Large intestine (tissue), 3 donors: Measurements from ENCODE around the gene DNAJC11. TPM values are rescaled to one million over a fixed set of nuclear protein-coding genes. Genes with fewer than 3 reads are reported as not detected.
A peak's percentile ranks its signal among the peaks of the same experiment; 100 is the strongest.

ENCODE experiments used
- DNase-seq, 2 donors: peaks; one replicate each; pipeline versions ENCODE4 v3.0.0 to v3.0.0-alpha.2; 2013
- H3K27ac ChIP-seq: one replicate; pipeline ENCODE4 v1.5.1; 2013; ENCODE audit warnings: low read length
- H3K27me3 ChIP-seq: 2 replicates; pipeline ENCODE4 v1.6.1; 2013; ENCODE audit warnings: low read length; ENCODE audit not compliant: control insufficient read depth, insufficient read depth
- H3K36me3 ChIP-seq: 2 replicates; pipeline ENCODE4 v1.6.1; 2013; ENCODE audit warnings: low read length; ENCODE audit not compliant: control insufficient read depth, insufficient read depth
- H3K4me1 ChIP-seq: one replicate; pipeline ENCODE4 v1.6.1; 2013; ENCODE audit warnings: low read length; ENCODE audit not compliant: control insufficient read depth, insufficient read depth
- H3K4me3 ChIP-seq: one replicate; pipeline ENCODE4 v1.5.1; 2013; ENCODE audit warnings: low read length
- H3K9me3 ChIP-seq: one replicate; pipeline ENCODE4 v1.6.1; 2013; ENCODE audit warnings: mild to moderate bottlenecking, low read depth, low read length, moderate library complexity; ENCODE audit not compliant: control insufficient read depth
- WGBS: methylation state at CpG from one replicate; pipeline ENCODE4 v1.1.5; 2013; ENCODE audit warnings: low lambda C conversion rate; ENCODE audit not compliant: insufficient coverage; 5-methylcytosine and 5-hydroxymethylcytosine counted together
- polyA plus RNA-seq: library from polyadenylated mRNA; unstranded; fragments of 120-200 nt; gene quantifications from one replicate; pipeline ENCODE4 v1.2.1, GENCODE V29; 2013

The DNAJC11 gene
- polyA plus RNA-seq, 1 donor, result 43.6 TPM

- WGBS, result no CpG with 5 or more reads among the region's 82 CpGs
Measured at GRCh38 chr1:6614929-6615785, 86.5 kb downstream of the DNAJC11 start.

GRCh38 chr1:6614019-6614928 lies 87.3 kb downstream of the DNAJC11 start:
- DNase-seq, result peak; percentile 34 to 39
- peak overlapping the region; percentile 72 for H3K4me3 ChIP-seq
- H3K27me3 ChIP-seq, result no peaks in the 10 kb centered on the region
- H3K4me1 ChIP-seq, result peaks cover 3% of the 10 kb centered on the region
- peak overlapping the region; percentile 77 for H3K27ac ChIP-seq
- no peaks in the 10 kb centered on the region for H3K9me3 ChIP-seq
- no CpG with 5 or more reads among the region's 117 CpGs for WGBS
- H3K36me3 ChIP-seq, result peaks cover 16% of the 10 kb centered on the region

More at GRCh38 chr1:6614929-6615785, 86.5 kb downstream of the DNAJC11 start:
- peak overlapping the region; percentile 72 for H3K4me3 ChIP-seq
- H3K9me3 ChIP-seq, result no peaks in the 10 kb centered on the region
- H3K4me1 ChIP-seq, result peaks cover 3% of the 10 kb centered on the region
- H3K27ac ChIP-seq, result no peak overlapping the region
- no peaks in the 10 kb centered on the region for H3K27me3 ChIP-seq
- DNase-seq, result peak in 1 of 2 donors; percentile 22
- H3K36me3 ChIP-seq, result peaks cover 24% of the 10 kb centered on the region

- Histone ChIP-seq H3K27ac (peak within 1 kb of the TSS; percentile 94), H3K9me3 (no peaks in the 10 kb centered on the region), H3K4me3 (peak within 1 kb of the TSS; percentile 89), H3K36me3 (peaks cover 13% of the 10 kb centered on the region), H3K4me1 (peaks cover 3% of the 10 kb centered on the region), H3K27me3 (no peaks in the 10 kb centered on the region)
- DNase-seq, result peak; percentile 99
- no CpG with 5 or more reads among the region's 84 CpGs for WGBS
Measured at GRCh38 chr1:6613361-6614018, 88.1 kb downstream of the DNAJC11 start, which contains the start of gene PHF13. TSS of gene PHF13 (plus strand) at chr1:6613731. CDS start at chr1:6614067, 336 bp downstream.

- peak overlapping the region; percentile 94 for H3K27ac ChIP-seq
- H3K36me3 ChIP-seq, result peaks cover 8% of the 10 kb centered on the region
- peaks cover 3% of the 10 kb centered on the region for H3K4me1 ChIP-seq
- H3K27me3 ChIP-seq, result no peaks in the 10 kb centered on the region
- peak in 1 of 2 donors; percentile 71 for DNase-seq
- H3K9me3 ChIP-seq, result no peaks in the 10 kb centered on the region
- peak overlapping the region; percentile 89 for H3K4me3 ChIP-seq
- WGBS, result 5% methylated on average over 3 of the region's 67 CpGs
Measured at GRCh38 chr1:6612641-6613360, 88.8 kb downstream of the DNAJC11 start.

GRCh38 chr1:6603915-6604558 lies 97.6 kb downstream of the DNAJC11 start:
- Histone ChIP-seq H3K4me1 (peaks cover 24% of the 10 kb centered on the region), H3K36me3 (peaks cover 5% of the 10 kb centered on the region), H3K27me3 (no peaks in the 10 kb centered on the region), H3K4me3 (peak overlapping the region; percentile 55), H3K27ac (peak overlapping the region; percentile 99), H3K9me3 (no peaks in the 10 kb centered on the region)
- WGBS, result 60% methylated on average over 1 of the region's 19 CpGs
- DNase-seq, result peak; percentile 35 to 48

- peak; percentile 62 to 89 for DNase-seq
- Histone ChIP-seq H3K27me3 (no peaks in the 10 kb centered on the region), H3K9me3 (no peaks in the 10 kb centered on the region), H3K4me3 (peak overlapping the region; percentile 55), H3K27ac (peak overlapping the region; percentile 99), H3K4me1 (peaks cover 25% of the 10 kb centered on the region), H3K36me3 (peaks cover 9% of the 10 kb centered on the region)
- no CpG with 5 or more reads among the region's 36 CpGs for WGBS
Measured at GRCh38 chr1:6603238-6603914, 98.2 kb downstream of the DNAJC11 start.

GRCh38 chr1:6602669-6603237 lies 98.9 kb downstream of the DNAJC11 start, which contains the start of gene KLHL21:
TSS of gene KLHL21 (minus strand) at chr1:6602869. CDS start at chr1:6602817, 52 bp downstream.
- peak within 1 kb of the TSS; percentile 87 for H3K4me3 ChIP-seq
- peak within 1 kb of the TSS; percentile 99 for H3K27ac ChIP-seq
- peaks cover 12% of the 10 kb centered on the region for H3K36me3 ChIP-seq
- peak; percentile 87 to 94 for DNase-seq
- H3K4me1 ChIP-seq, result peaks cover 25% of the 10 kb centered on the region
- WGBS, result no CpG with 5 or more reads among the region's 84 CpGs
- H3K27me3 ChIP-seq, result no peaks in the 10 kb centered on the region
- no peaks in the 10 kb centered on the region for H3K9me3 ChIP-seq

GRCh38 chr1:6601923-6602668 lies 99.5 kb downstream of the DNAJC11 start:
- WGBS, result no CpG with 5 or more reads among the region's 103 CpGs
- Histone ChIP-seq H3K27me3 (no peaks in the 10 kb centered on the region), H3K9me3 (no peaks in the 10 kb centered on the region), H3K27ac (peak overlapping the region; percentile 64), H3K4me3 (peak overlapping the region; percentile 87), H3K36me3 (peaks cover 19% of the 10 kb centered on the region), H3K4me1 (peaks cover 25% of the 10 kb centered on the region)
- DNase-seq, result peak in 1 of 2 donors; percentile 38
